ENCODE results near the gene POP7.

DNA sequence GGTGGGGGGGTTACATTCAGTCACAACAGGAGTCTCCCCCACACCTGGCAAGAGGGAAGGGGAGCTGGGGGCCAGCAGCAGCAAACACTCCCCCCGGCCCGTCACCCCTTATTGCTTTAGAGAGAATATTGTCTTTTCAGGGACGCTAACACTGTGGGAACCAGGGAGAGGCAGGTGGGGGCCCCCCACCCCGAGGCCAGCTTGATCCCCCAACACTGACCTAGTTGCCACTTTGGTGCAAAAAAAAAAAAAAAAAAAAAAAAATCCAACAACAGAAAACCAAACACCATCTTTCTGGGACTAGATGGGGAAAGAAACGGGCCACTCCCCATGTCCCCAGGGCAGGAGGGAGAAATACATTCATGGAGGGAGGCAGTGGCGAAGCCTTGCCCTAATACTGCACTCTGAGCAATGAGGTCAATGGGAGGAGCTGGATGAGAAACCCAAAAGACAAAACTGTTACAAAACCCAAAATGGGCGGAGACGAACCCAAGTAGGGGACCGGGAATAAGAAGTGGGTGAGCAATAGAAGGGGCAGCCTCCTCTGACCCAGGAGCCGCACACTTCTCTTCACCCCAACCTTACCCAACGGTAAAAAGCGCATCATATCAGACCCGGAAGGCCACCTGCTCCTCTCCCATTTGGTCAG is 25.9 kb upstream of the POP7 start:
- TF ChIP-seq, protein P1, sequence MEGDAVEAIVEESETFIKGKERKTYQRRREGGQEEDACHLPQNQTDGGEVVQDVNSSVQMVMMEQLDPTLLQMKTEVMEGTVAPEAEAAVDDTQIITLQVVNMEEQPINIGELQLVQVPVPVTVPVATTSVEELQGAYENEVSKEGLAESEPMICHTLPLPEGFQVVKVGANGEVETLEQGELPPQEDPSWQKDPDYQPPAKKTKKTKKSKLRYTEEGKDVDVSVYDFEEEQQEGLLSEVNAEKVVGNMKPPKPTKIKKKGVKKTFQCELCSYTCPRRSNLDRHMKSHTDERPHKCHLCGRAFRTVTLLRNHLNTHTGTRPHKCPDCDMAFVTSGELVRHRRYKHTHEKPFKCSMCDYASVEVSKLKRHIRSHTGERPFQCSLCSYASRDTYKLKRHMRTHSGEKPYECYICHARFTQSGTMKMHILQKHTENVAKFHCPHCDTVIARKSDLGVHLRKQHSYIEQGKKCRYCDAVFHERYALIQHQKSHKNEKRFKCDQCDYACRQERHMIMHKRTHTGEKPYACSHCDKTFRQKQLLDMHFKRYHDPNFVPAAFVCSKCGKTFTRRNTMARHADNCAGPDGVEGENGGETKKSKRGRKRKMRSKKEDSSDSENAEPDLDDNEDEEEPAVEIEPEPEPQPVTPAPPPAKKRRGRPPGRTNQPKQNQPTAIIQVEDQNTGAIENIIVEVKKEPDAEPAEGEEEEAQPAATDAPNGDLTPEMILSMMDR (conservative IDR thresholded peaks at IDR 0.05; ENCODE audit: low read length): no peak
- no peak for TF ChIP-seq EZH2phosphoT487 (IDR thresholded peaks at IDR 0.05; ENCODE audit: borderline replicate concordance)

Data from Loucy (cell line).